ENCODE data around the gene RABEP2. TPM values are rescaled to one million over a fixed set of nuclear protein-coding genes. Genes with fewer than 3 reads are reported as not detected.

RABEP2 gene
- total and polyA plus RNA-seq, 2 donors (not counting 1 experiment from before 2014, with no cell fraction given), result 5.9 to 22.6 TPM

DNA sequence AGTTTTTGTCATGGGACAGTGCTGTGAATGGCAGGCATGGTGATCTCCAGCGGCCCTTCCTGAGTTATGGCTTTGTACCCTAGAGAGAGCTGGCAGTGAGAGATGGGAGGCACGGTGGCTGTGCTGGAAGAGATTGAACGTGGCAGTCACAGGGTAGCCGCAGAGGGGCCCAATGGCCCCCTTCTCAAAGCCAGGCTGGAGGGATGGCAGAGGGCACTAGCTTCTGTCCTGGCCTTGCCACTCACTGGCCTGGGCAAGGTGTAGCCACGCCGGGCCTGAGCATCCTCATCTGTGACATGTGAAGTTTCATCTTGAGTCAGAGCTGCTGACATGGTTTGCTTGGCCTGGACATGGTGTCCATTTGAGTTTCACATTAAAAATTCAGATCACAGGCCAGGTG, 50.6 kb downstream of the RABEP2 start:
- Histone ChIP-seq H4K20me1 (ENCODE audit: control insufficient read depth, extremely low read depth, insufficient read depth, low read length) (no peaks in the 10 kb centered on the region), H3K4me1 (ENCODE audit: control insufficient read depth, extremely low read depth, insufficient read depth, low read length) (peaks cover 2% of the 10 kb centered on the region), H3K4me3 (replicated peaks in 1 of 4; ENCODE audit: control extremely low read depth in 1 of 4, insufficient read depth in 1 of 4, low read depth in 3 of 4, low read length in 4 of 4) (no peak overlapping the region), H3K36me3 (ENCODE audit: control insufficient read depth, insufficient read depth, low read length) (peaks cover 19% of the 10 kb centered on the region), H3K27ac (ENCODE audit: insufficient read depth, low read length) (no peak overlapping the region), H2AFZ (ENCODE audit: low read length) (no peak overlapping the region), H3K79me2 (ENCODE audit: control insufficient read depth, insufficient read depth, low read length) (no peaks in the 10 kb centered on the region), H3K9ac (ENCODE audit: insufficient read depth, low read length) (no peak overlapping the region), H3K27me3 (ENCODE audit: control insufficient read depth, insufficient read depth, low read length) (no peaks in the 10 kb centered on the region), H3K4me2 (ENCODE audit: extremely low read depth, insufficient read depth, low read length) (no peak overlapping the region), H3K9me3 (ENCODE audit: control insufficient read depth, insufficient read depth, low read depth, low read length) (no peaks in the 10 kb centered on the region)
- TF ChIP-seq EZH2 (IDR thresholded peaks at IDR 0.05; ENCODE audit: low read length, missing control alignments), result no peak
- no peak for DNase-seq (ENCODE audit: low read depth in 2 of 2)

- Histone ChIP-seq H3K27me3 (ENCODE audit: control insufficient read depth, insufficient read depth, low read length) (no peaks in the 10 kb centered on the region), H3K27ac (ENCODE audit: insufficient read depth, low read length) (no peak overlapping the region), H3K79me2 (ENCODE audit: control insufficient read depth, insufficient read depth, low read length) (no peaks in the 10 kb centered on the region), H3K4me1 (ENCODE audit: control insufficient read depth, extremely low read depth, insufficient read depth, low read length) (peaks cover under 1% of the 10 kb centered on the region), H3K9ac (ENCODE audit: insufficient read depth, low read length) (no peak overlapping the region), H3K36me3 (ENCODE audit: control insufficient read depth, insufficient read depth, low read length) (peaks cover 25% of the 10 kb centered on the region), H4K20me1 (ENCODE audit: control insufficient read depth, extremely low read depth, insufficient read depth, low read length) (no peaks in the 10 kb centered on the region), H3K9me3 (ENCODE audit: control insufficient read depth, insufficient read depth, low read depth, low read length) (no peaks in the 10 kb centered on the region), H2AFZ (ENCODE audit: low read length) (no peak overlapping the region), H3K4me3 (replicated peaks in 1 of 4; ENCODE audit: control extremely low read depth in 1 of 4, insufficient read depth in 1 of 4, low read depth in 3 of 4, low read length in 4 of 4) (no peak overlapping the region), H3K4me2 (ENCODE audit: extremely low read depth, insufficient read depth, low read length) (no peak overlapping the region)
- TF ChIP-seq CTCF (conservative IDR thresholded peaks at IDR 0.05 in 1 of 2, IDR thresholded peaks at IDR 0.05 in 1 of 2; ENCODE audit: low read depth in 1 of 2, low read length in 2 of 2), result peak; percentile 55 to 61
- TF ChIP-seq EZH2 (IDR thresholded peaks at IDR 0.05; ENCODE audit: low read length, missing control alignments), result no peak
- no peak for DNase-seq (ENCODE audit: low read depth in 2 of 2)
These were observed 51.4 kb downstream of the RABEP2 start for GRCh38 chr16:28873543-28874201.

- Histone ChIP-seq H4K20me1 (ENCODE audit: control insufficient read depth, extremely low read depth, insufficient read depth, low read length) (no peaks in the 10 kb centered on the region), H3K4me1 (ENCODE audit: control insufficient read depth, extremely low read depth, insufficient read depth, low read length) (no peaks in the 10 kb centered on the region), H3K4me3 (replicated peaks in 1 of 4; ENCODE audit: control extremely low read depth in 1 of 4, insufficient read depth in 1 of 4, low read depth in 3 of 4, low read length in 4 of 4) (no peak overlapping the region), H3K4me2 (ENCODE audit: extremely low read depth, insufficient read depth, low read length) (no peak overlapping the region), H3K9ac (ENCODE audit: insufficient read depth, low read length) (no peak overlapping the region), H3K79me2 (ENCODE audit: control insufficient read depth, insufficient read depth, low read length) (no peaks in the 10 kb centered on the region), H3K27ac (ENCODE audit: insufficient read depth, low read length) (no peak overlapping the region), H3K36me3 (ENCODE audit: control insufficient read depth, insufficient read depth, low read length) (peaks cover 25% of the 10 kb centered on the region), H2AFZ (ENCODE audit: low read length) (no peak overlapping the region), H3K27me3 (ENCODE audit: control insufficient read depth, insufficient read depth, low read length) (no peaks in the 10 kb centered on the region), H3K9me3 (ENCODE audit: control insufficient read depth, insufficient read depth, low read depth, low read length) (no peaks in the 10 kb centered on the region)
- DNase-seq (ENCODE audit: low read depth in 2 of 2), result no peak
- no peak for TF ChIP-seq CTCF (conservative IDR thresholded peaks at IDR 0.05 in 1 of 2, IDR thresholded peaks at IDR 0.05 in 1 of 2; ENCODE audit: low read depth in 1 of 2, low read length in 2 of 2)
- TF ChIP-seq EZH2 (IDR thresholded peaks at IDR 0.05; ENCODE audit: low read length, missing control alignments), result no peak
These were observed 52.1 kb downstream of the RABEP2 start for GRCh38 chr16:28872952-28873351.
